GM12878 (cell line): ENCODE measurements around the gene RASAL2. TPM values are rescaled to one million over a fixed set of nuclear protein-coding genes. Genes with fewer than 3 reads are reported as not detected.

ENCODE experiments used
- ATAC-seq: fragments of 200-7000 bp; cut with Tn5 transposase; 3 replicates; pipeline ENCODE4 v1.9.1; 2020; ENCODE audit warnings: mild to moderate bottlenecking, moderate library complexity
- BruUV-seq: library from RNA; stranded (reverse); fragments of 400-500 nt; replicated peaks from 2 replicates; lab custom pipeline; 2021; lab: Mats Ljungman, UMichigan
- CTCF ChIA-PET: fragments of 300-600 bp; sonication (Branson Sonifier 250); formaldehyde crosslinking; extraction: SDS; loops from one replicate; lab custom pipeline; 2021; ENCODE audit warnings: inconsistent platforms; lab: Yijun Ruan, JAX
- POLR2A ChIA-PET: fragments of 350-600 bp; formaldehyde crosslinking; extraction: SDS; loops from one replicate; lab custom pipeline; 2021; ENCODE audit warnings: inconsistent platforms; lab: Charles Lee
- RAD21 ChIA-PET: fragments of 300-600 bp; sonication (Branson Sonifier 250); formaldehyde crosslinking; loops from one replicate; lab custom pipeline; 2023; ENCODE audit warnings: antibody characterized with exemption; ENCODE audit not compliant: unreplicated experiment; lab: Charles Lee
- SMC1A ChIA-PET: fragments of 300-600 bp; sonication (Branson Sonifier 250); formaldehyde crosslinking; loops from one replicate; lab custom pipeline; 2023; ENCODE audit not compliant: unreplicated experiment, uncharacterized antibody; lab: Charles Lee
- DNase-seq: peaks from one replicate; pipeline ENCODE4 v3.0.0-alpha.2; 2011; ENCODE audit warnings: low read depth, low spot score
- FAIRE-seq: peaks from 3 replicates; lab custom pipeline; 2011; peaks lifted over from hg19 to GRCh38; lab: Jason Lieb, UNC
- H2AFZ ChIP-seq: 2 replicates; pipeline ENCODE4 v1.6.0; 2011; ENCODE audit warnings: low read depth, low read length, control low read depth; ENCODE audit not compliant: control insufficient read depth
- H3K27ac ChIP-seq: 2 replicates; pipeline ENCODE4 v1.5.1; 2011; ENCODE audit warnings: control low read depth; ENCODE audit not compliant: control insufficient read depth, insufficient read depth
- H3K27me3 ChIP-seq, 2 experiments: replicated peaks in 1 of 2; 2 replicates each; pipeline versions ENCODE4 v1.6.0 to v1.6.1; 2011; ENCODE audit warnings: low read length in 1 of 2; ENCODE audit not compliant: control insufficient read depth in 2 of 2, insufficient read depth in 2 of 2
- H3K36me3 ChIP-seq, 2 experiments: 2 replicates each; pipeline ENCODE4 v1.5.1; 2011; ENCODE audit warnings: low read length in 1 of 2; ENCODE audit not compliant: control insufficient read depth in 2 of 2, insufficient read depth in 2 of 2
- H3K4me1 ChIP-seq: 2 replicates; pipeline ENCODE4 v1.6.1; 2011; ENCODE audit warnings: mild to moderate bottlenecking, low read length, moderate library complexity, mixed read lengths; ENCODE audit not compliant: control insufficient read depth, insufficient read depth
- H3K4me2 ChIP-seq: 2 replicates; pipeline ENCODE4 v1.6.0; 2011; ENCODE audit warnings: control low read depth; ENCODE audit not compliant: control insufficient read depth, insufficient read depth
- H3K4me3 ChIP-seq: fragments of 200-600 bp; sonication (generic); 2 replicates; pipeline ENCODE4 v1.5.1; 2016
- H3K79me2 ChIP-seq: 2 replicates; pipeline ENCODE4 v1.6.0; 2011; ENCODE audit warnings: low read length; ENCODE audit not compliant: control insufficient read depth, insufficient read depth
- H3K9ac ChIP-seq: 2 replicates; pipeline ENCODE4 v1.8.0; 2011; ENCODE audit warnings: low read length, control low read depth, mixed read lengths; ENCODE audit not compliant: control insufficient read depth, insufficient read depth
- H3K9me3 ChIP-seq: replicated peaks from 3 replicates; pipeline ENCODE4 v1.5.1; 2011; ENCODE audit warnings: mild to moderate bottlenecking, low read length; ENCODE audit not compliant: control insufficient read depth, insufficient read depth
- H4K20me1 ChIP-seq: 2 replicates; pipeline ENCODE4 v1.6.0; 2011; ENCODE audit not compliant: control insufficient read depth, insufficient read depth
- ASH2L ChIP-seq: fragments of 300-600, 200-600 bp; sonication (generic); IDR thresholded peaks from 2 replicates; pipeline ENCODE4 v1.6.1; 2017; ENCODE audit warnings: low read depth, mild to moderate bottlenecking, borderline replicate concordance
- CHD4 ChIP-seq: fragments of 200-600 bp; sonication (generic); IDR thresholded peaks from 2 replicates; pipeline ENCODE4 v1.6.1; 2016; ENCODE audit warnings: mild to moderate bottlenecking
- CREB1 ChIP-seq: IDR thresholded peaks from 2 replicates; pipeline ENCODE4 v1.6.1; 2012; ENCODE audit warnings: low read depth, mild to moderate bottlenecking, inconsistent platforms
- IKZF1 ChIP-seq: fragments of 450-650 bp; conservative IDR thresholded peaks from 2 replicates; pipeline ENCODE4 v1.6.1; 2017; ENCODE audit warnings: antibody characterized with exemption, mild to moderate bottlenecking
- RAD21 ChIP-seq: IDR thresholded peaks from 2 replicates; pipeline ENCODE4 v1.6.1; 2011; ENCODE audit warnings: mild to moderate bottlenecking, low read depth, low read length, moderate library complexity; ENCODE audit not compliant: insufficient read depth
- RB1 ChIP-seq: fragments of 450-650 bp; formaldehyde crosslinking; IDR thresholded peaks from 2 replicates; pipeline ENCODE4 v1.6.1; 2017; ENCODE audit warnings: mild to moderate bottlenecking, borderline replicate concordance
- ZNF217 ChIP-seq: fragments of 450-650 bp; IDR thresholded peaks from 2 replicates; pipeline ENCODE4 v1.6.1; 2017; ENCODE audit warnings: antibody characterized with exemption, mild to moderate bottlenecking
- ZNF24 ChIP-seq: fragments of 450-650 bp; IDR thresholded peaks from 2 replicates; pipeline ENCODE4 v1.6.1; 2017; ENCODE audit warnings: antibody characterized with exemption, mild to moderate bottlenecking
- WGBS: methylation state at CpG from one replicate; pipeline ENCODE4 v1.1.6; 2016; ENCODE audit warnings: low lambda C conversion rate; ENCODE audit not compliant: insufficient replicate concordance, insufficient coverage; ENCODE audit errors: missing lambda C conversion rate; 5-methylcytosine and 5-hydroxymethylcytosine counted together
- in situ Hi-C: fragments of 300-500 bp; cut with MboI; formaldehyde crosslinking; loops from 9 replicates; pipeline ENCODE4 v1.14.3; 2018; ENCODE audit warnings: mixed read lengths
- intact Hi-C: fragments of 100-400 bp; cut with micrococcal nuclease; formaldehyde crosslinking; loops from one replicate; pipeline ENCODE4 v1.14.2; 2022; ENCODE audit not compliant: unreplicated experiment
- polyA plus RNA-seq, 11 experiments: library from polyadenylated mRNA; depleted of rRNA in 4 of 11; unstranded in 6 of 11; stranded (reverse) in 5 of 11; fragments of >200 nt; fragmentation: Nextera tagmentation in 4 of 11; fragmentation: Illumina TruSeq in 1 of 11; extraction: Ambion mirVana in 4 of 11; extraction: Trizol in 1 of 11; gene quantifications; 1 replicate in 1 of 11; 2 replicates in 10 of 11; pipeline versions ENCODE4 v1.2.1 to v1.2.3, GENCODE V29; 2011 to 2016; ENCODE audit warnings: inconsistent platforms in 2 of 11, missing spikeins in 2 of 11, low read depth in 1 of 11
- total RNA-seq, 4 experiments: library from RNA; depleted of rRNA in 3 of 4; stranded (reverse); fragments of >200 nt in 3 of 4; fragmentation: Illumina TruSeq in 1 of 4; extraction: Trizol in 1 of 4; gene quantifications; 2 replicates each; pipeline versions ENCODE4 v1.2.1 to v1.2.3, GENCODE V29; 2013 to 2021
- TF ChIP-seq, protein P1 (sequence below): fragments of 450-650 bp; IDR thresholded peaks from 2 replicates; pipeline ENCODE4 v1.6.1; 2016; ENCODE audit warnings: mild to moderate bottlenecking
- TF ChIP-seq, protein P2 (sequence below): IDR thresholded peaks from 2 replicates; pipeline ENCODE4 v1.6.1; 2012; ENCODE audit warnings: low read depth, low read length, improper control_type of control experiment

Gene RASAL2
- total and polyA plus RNA-seq, 10 of the 15 experiments (the other 5 are each of a cell fraction or from before 2014, with no cell fraction given), result 0.02 to 6.9 (median 0.17) TPM; not detected in 1

DNA sequence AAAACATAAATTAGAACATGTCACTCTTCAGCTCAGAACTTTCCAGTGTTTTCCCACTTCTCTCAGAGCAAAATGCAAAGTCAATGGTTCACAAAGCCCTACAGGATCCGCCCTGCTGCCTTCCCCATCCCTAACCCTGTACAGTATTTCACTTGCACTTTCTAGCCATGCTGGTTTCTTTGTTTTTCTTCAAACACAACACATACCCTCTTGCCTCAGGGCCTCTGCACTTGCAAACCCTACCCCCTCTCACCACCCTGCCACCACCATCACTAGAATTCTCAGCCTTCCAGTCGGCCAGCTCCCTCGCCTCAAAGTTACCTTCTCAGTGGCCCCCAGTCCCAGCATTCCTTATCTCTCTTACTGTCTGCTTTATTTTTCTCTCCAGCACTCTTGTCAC is 436.6 kb downstream of the RASAL2 start:
- no peaks in the 10 kb centered on the region for H3K36me3 ChIP-seq
- H3K27me3 ChIP-seq, result no peaks in the 10 kb centered on the region; a peak in 1 of 4 replicates
- no peaks in the 10 kb centered on the region for H3K79me2 ChIP-seq
- ChIA-PET POLR2A (no interaction called here), SMC1A (interaction anchor here (1.0 to 1.7 kb wide), 3 partner anchors 14 to 223 kb away, joined by 3 to 5 read pairs (median 3); no protein-coding TSS in a partner anchor), RAD21 (interaction anchor here (1.7 kb wide), 1 partner anchor 223 kb away, joined by 5 read pairs; no protein-coding TSS in a partner anchor), CTCF (interaction anchor here (0.6 to 4.8 kb wide), 4 partner anchors 15 to 473 kb away, joined by 3 to 59 read pairs (median 4); no protein-coding TSS in a partner anchor)
- H3K4me3 ChIP-seq, result no peak overlapping the region
- in situ Hi-C loops, result loop anchor here (5.0 to 25.0 kb wide), 3 partner anchors 232 to 837 kb away; partner anchors contain the start of gene AXDND1
- BruUV-seq, result no TSS peak
- no peaks in the 10 kb centered on the region for H3K9me3 ChIP-seq
- ATAC-seq, result no peak
- H4K20me1 ChIP-seq, result no peaks in the 10 kb centered on the region
- DNase-seq, result no peak
- H3K4me2 ChIP-seq, result no peak overlapping the region
- FAIRE-seq, result no peak
- H3K27ac ChIP-seq, result no peak overlapping the region
- no peak overlapping the region for H3K9ac ChIP-seq
- TF ChIP-seq CREB1, result no peak
- TF ChIP-seq RB1, result no peak
- no peak for TF ChIP-seq RAD21
- TF ChIP-seq ZNF24, result no peak
- TF ChIP-seq, protein P1, sequence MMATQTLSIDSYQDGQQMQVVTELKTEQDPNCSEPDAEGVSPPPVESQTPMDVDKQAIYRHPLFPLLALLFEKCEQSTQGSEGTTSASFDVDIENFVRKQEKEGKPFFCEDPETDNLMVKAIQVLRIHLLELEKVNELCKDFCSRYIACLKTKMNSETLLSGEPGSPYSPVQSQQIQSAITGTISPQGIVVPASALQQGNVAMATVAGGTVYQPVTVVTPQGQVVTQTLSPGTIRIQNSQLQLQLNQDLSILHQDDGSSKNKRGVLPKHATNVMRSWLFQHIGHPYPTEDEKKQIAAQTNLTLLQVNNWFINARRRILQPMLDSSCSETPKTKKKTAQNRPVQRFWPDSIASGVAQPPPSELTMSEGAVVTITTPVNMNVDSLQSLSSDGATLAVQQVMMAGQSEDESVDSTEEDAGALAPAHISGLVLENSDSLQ, result no peak
- TF ChIP-seq ZNF217, result no peak
- TF ChIP-seq, protein P2, sequence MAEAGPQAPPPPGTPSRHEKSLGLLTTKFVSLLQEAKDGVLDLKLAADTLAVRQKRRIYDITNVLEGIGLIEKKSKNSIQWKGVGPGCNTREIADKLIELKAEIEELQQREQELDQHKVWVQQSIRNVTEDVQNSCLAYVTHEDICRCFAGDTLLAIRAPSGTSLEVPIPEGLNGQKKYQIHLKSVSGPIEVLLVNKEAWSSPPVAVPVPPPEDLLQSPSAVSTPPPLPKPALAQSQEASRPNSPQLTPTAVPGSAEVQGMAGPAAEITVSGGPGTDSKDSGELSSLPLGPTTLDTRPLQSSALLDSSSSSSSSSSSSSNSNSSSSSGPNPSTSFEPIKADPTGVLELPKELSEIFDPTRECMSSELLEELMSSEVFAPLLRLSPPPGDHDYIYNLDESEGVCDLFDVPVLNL, result no peak
- TF ChIP-seq CHD4, result no peak
- TF ChIP-seq IKZF1, result no peak
- TF ChIP-seq ASH2L, result no peak
- TF ChIP-seq, all 136 proteins: peak for 0
- Histone ChIP-seq H2AFZ (no peak overlapping the region), H3K4me1 (no peaks in the 10 kb centered on the region)
- intact Hi-C loops, result no loop called here
- 33% methylated on average over 3 of the region's 3 CpGs for WGBS
